GM19438 (cell line): ENCODE measurements around the gene SCNN1B.
"Not testable (repeated sequence)": the region's sequence is repeated elsewhere in the genome, so short reads cannot be mapped to it uniquely, and the experiment has no call there.

Source experiments
- ATAC-seq: cut with Tn5 transposase; IDR thresholded peaks from one replicate; pipeline ENCODE4 v1.9.1; 2021; ENCODE audit warnings: low read depth; ENCODE audit not compliant: unreplicated experiment

SCNN1B gene

DNA sequence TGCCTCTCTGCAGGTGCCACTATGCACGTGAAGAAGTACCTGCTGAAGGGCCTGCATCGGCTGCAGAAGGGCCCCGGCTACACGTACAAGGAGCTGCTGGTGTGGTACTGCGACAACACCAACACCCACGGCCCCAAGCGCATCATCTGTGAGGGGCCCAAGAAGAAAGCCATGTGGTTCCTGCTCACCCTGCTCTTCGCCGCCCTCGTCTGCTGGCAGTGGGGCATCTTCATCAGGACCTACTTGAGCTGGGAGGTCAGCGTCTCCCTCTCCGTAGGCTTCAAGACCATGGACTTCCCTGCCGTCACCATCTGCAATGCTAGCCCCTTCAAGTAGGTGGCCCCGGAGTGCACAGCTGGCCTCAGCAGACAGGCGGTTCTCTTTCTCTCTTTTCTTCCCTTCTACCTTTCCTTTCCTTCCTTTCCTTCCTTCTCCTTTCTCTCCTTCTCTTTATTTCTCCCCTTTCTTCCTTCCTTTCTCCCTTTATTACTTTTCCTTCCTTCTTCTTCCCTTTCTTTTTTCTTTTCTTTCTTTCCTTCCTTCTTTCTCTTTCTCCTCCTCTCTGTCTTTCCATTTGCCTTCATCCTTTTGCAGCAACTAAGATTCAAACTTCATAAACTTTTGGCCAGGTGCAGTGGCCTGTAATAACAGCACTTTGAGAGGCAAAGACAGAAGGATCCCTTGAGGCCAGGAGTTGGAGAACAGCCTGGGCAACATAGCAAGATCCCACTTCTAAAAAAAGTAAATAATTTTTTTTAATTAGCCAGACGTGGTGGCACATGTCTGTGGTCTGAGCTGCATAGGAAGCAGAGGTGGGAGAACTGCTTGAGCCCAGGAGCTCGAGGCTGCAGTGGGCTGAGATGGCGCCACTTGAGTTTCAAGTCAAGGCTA, 46.7 kb downstream of the SCNN1B start:
- ATAC-seq: no peak

DNA sequence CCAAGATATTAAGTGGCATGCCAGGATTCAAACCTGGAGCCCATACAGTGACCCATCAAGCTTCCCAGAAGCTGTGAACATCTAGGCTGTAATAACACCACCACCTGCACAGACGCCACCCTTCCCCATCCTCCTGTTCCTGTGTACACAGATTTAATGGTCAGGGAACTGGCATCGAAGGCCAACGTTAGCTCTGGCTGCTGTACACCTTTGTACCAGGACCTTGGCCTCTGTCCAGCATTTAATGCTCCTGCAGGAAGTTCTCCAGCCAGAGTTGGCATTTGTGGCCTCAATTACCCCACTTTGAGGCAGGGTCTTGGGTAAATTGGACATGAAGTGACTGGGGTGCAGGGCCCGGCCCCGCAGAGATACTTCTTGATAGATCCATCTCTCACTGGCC, 49.3 kb downstream of the SCNN1B start:
- no peak for ATAC-seq

DNA sequence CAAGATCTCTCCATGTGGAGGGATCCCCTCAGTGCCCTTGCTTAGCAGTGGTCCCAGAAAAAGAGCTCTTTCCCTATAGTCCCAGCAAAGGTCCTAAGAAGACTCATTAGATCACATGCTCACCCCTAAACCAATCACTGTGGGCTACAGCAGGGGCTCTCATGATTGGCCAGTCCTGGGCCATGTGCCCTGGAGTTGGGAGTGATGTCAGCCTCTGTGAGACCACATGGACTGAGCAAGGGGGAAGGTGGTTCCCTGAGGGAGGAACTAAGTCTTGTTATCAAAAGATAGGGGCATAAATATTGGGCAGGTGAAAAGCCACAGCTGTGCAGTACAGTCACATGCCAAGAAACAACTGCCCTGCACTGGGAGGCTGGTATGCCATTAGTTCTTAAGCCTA, 51.3 kb downstream of the SCNN1B start:
- ATAC-seq: no peak

DNA sequence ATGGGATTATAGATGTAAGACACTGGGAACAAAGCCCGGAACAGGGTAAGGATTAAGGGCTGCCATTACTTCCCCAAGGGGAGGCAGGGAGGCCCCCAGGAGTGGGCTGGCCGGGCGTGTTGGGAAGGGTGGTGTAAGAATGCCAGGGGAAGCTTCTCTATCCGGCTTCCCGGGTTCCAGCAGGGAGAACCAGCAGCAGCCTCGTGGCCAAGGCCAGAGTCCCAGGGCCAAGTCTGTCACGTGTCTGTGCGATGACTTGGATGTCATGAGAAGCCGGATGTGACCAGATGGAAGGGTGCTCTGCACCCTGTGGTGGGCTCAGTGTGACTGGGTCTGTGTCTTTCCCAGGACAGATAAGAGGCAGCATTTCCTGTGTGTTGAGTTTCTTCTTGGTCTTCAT, 52.1 kb downstream of the SCNN1B start:
- ATAC-seq: no peak

DNA sequence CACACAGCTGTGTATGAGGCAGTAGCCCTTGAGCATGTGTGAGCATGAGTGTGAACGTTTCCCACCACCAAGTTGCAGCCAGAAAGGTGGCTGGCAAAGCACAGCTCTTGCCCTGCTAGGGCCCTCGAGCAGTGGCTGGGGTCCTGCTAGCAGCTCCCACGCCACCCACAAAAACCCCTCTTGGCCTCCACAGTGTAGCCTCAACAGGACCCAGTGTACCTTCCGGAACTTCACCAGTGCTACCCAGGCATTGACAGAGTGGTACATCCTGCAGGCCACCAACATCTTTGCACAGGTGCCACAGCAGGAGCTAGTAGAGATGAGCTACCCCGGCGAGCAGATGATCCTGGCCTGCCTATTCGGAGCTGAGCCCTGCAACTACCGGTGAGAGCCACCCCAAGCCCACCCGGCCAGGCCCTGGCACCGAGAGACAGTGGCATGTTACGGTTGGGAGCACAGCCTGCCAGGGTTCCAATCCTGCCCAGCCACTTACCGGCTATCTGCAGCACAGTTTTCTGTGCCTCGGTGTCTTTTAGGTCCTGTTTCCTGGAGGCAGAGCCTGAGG, 53.1 kb downstream of the SCNN1B start:
- ATAC-seq: no peak

DNA sequence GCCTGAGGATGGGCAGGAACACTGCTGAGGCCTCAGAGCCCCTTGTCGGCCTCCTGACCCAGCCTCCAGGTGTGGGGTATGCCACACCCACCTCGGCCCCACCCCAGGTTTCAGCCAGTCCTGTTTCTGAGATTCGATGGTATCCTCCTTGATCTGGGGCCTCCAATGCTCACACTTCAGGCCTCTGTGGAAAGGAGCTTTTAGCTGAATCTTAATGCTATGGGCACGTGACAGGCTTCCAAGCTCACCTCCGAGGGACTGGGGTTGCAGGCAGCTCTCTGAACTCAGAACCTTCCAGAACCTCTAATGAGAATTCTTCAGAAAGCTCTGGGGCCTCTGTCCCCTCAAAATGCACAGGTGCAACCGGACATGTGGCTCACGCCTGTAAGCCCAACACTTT, 54.8 kb downstream of the SCNN1B start:
- ATAC-seq: no peak

DNA sequence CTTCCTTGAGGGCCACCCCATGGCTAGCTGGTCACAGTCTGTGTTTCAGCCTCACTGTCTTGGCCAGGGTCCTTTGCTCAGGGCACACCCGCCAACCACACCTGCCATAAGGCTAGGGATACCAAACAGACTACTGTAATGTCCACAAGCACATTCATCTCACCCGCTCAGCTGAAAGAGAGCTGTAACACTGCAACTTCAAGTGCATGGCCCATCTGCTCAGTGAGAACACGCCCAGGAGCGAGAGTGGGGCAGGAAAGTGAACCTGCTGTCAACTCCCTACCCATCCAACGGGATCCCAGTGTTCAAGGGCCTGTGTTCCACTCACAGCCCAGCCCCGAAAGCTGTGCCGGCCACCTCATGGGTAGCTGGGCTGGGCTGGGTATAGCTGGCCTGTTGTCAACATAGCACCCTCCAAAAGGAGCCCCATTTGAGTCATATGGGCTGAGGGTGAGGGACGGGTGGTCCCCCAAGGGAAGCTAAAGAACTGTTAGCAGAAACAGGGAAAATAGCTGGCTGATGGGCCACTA, 55.7 kb downstream of the SCNN1B start:
- ATAC-seq: no peak

DNA sequence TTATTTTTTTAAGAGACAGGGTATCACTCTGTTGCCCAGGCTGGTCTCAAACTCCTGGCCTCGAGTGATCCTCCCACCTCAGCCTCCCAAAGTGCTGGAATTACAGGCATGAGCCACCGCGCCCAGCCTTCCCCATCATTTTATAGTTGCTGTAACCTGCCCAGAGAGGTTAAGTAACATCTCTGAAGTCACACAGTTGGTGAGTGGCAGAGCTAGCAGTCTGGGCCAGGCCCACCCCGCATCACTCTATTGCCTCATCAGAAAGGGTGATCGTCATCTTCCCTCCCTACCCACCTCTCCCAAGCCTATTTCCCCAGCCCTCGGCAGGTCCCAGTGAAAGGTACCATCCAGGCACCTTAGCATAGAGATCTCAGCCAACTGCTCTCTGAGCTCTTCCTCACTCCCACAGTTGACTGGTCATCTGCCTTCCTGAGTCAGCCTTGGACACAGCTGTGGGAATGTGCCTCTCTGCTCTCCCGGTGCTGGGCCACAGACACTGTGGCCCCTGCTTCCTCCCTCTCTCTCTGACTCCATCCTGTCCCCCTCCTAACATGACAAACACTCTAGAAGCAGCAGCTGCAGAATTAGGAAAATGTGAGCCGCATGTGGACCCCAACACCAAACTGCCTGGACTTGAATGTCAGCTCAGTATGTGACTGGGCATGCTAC, 57.1 kb downstream of the SCNN1B start:
- ATAC-seq: no peak

DNA sequence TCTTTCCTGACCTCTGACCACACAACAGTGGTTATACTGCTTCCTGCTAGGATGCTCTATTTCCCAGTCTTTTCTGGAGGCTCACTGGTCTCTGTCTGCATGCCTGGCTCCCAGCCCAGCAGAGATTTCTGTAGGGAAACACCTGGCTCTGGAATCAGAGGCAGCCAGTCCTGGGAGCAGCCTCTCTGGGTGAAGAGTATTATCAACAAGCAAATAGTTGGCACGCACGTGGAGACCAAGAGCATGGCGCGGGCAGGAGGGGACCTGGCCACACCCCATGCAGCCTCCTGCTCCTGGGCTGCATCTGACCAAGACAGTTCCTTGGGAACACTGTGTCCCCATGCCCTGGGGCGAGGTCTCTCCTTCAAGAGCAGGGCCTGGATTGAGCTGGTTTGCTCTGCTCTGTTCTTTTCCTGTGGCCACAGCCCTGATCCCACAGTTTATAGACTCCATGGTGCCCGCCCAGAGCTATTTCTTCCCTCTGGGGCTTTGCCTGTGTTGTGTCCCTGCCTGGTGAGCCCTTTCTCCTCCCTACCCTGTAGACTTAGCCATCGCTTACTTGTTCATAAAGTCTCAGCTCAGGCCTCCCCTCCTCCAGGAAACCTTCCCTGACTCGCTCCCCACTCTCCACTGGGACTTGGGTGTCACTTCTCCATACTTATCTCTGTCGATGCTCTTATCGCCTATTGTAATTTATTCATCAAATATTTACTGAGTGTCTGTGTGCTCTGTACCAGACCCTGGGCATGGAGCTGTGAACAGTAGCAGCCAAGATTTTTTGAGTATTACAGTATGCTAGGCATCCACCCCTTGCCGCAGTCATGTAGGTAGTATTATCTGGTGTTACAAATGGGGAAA, 60.6 kb downstream of the SCNN1B start:
- no peak for ATAC-seq

DNA sequence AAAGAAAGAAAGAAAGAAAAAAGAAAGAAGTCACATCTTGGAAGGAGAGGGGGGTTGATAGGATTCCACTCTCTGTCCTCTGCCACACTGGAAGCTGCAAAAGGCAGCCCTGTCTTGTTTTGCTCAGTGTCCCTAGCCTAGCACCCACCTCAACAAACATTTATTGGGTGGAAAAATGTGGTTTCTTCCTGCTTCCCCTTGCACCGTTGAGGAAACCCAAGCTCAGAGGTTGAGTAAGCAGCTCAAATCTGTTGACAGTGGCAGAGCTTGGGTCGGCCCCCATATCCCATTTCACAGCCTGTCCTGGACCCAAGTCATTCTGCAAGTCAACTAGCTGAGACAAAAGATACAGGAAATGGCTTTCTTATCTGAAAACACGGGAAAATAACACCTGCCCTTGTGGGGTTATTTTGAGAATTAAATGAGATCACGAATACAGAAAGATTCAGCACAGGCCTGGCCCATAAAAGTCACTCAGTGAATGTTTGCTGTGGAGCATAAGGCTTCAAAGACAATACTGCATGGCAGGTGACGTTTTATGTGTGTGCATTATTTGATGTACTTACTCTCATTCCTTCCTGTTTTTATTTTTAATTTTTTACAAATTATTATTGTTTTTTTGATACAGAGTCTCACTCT, 63.6 kb downstream of the SCNN1B start:
- ATAC-seq: no peak

DNA sequence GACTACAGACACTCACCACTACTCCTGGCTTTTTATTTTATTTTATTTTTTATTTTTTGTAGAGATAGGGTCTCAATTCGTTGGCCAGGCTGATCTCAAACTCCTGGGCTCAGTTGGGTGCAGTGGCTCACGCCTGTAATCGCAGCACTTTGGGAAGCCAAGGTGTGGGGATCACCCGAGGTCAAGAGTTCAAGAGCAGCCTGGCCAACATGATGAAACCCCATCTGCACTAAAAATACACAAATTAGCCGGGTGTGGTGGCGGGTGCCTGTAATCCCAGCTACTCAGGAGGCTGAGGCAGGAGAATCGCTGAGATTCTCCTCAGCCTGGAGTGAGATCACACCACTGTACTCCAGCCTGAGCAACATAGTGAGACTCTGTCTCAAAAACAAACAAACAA, 64.2 kb downstream of the SCNN1B start:
- not testable (repeated sequence) for ATAC-seq

DNA sequence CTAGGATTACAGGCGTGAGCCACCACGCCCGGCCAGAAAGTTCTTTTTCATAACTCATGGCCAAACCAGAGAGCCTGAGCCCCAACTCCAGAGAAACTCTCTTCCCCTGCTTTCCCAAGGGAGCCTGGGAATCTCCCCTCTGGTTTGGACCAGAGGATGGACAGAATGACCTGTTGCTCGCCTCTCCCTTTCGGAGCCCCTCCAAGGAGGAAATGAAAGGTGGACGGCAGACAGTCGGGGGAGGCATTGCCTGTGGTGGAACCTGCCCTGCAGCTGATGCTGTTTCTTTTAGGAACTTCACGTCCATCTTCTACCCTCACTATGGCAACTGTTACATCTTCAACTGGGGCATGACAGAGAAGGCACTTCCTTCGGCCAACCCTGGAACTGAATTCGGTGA, 65.5 kb downstream of the SCNN1B start:
- no peak for ATAC-seq

DNA sequence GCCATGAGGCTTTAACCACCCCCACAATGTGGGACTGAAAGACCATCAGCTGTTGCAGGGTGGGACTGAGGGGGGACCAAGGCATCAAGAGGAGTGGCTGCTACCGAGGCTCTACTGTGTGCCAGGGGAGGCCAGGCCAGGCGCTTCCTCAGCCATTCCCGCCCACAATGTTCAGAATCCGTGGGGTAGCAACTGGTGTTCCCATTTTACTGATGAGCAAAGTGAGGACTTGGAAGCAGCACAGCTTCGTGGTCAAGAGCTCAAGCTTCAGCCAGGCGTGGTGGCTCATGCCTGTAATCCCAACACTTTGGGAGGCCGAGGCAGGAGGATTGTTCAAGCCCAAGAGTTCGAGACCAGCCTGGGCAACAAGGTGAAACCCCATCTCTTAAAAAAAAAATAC, 65.9 kb downstream of the SCNN1B start:
- no peak for ATAC-seq

DNA sequence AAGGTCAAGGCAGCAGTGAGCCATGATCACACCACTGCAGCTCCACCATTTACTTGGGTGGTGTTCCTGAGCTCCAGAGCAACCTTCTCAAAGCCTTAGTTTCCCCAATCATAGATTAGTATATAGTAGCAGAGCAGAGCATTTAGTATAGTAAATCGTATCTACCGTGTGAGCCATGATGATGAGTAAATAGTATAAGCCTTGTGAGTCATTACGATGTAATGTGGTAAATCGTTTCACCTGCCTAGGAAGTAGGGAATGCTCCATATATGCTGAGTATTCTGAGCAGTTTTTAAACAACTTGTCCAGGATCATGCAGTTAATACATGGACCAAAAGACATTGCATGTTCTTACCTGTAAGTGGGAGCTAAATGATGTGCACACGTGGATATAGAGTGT, 66.4 kb downstream of the SCNN1B start:
- ATAC-seq: no peak

DNA sequence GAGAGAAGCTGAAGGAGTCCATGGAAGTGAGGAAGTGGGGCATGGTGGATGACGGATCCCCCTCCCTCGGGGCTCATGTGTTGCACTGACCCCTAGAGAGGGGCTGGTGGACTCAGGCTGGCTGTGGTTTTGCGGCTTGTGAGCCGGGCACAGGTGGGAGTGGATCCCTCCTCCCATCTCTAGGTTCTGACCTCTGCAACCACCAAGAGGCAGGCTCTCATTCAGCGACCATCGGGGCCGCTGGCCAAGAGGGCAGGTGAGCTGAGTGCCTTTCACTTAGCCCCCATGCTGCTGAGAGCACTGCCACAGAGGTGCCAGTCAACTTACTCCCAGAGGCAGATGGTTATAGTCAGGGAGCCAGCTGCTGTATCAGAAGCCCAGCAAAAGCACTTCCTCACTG, 67.3 kb downstream of the SCNN1B start:
- no peak for ATAC-seq

DNA sequence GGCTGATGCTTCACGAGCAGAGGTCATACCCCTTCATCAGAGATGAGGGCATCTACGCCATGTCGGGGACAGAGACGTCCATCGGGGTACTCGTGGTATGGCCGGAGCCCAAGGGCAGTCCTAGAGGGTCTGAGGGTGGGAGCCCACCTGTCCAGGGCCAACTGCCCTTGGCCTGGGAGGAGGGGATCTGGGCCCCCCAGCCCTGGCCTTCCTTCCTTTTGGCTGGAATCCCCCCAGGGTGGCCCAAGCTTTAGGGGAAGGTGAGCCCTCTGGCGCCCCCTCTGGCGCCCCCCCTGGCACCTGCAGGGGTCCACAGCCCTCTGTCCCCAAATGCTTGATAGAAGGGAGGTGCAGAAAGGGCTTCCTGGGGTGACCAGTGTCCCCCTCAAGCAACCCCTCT, 69.3 kb downstream of the SCNN1B start:
- ATAC-seq: no peak

DNA sequence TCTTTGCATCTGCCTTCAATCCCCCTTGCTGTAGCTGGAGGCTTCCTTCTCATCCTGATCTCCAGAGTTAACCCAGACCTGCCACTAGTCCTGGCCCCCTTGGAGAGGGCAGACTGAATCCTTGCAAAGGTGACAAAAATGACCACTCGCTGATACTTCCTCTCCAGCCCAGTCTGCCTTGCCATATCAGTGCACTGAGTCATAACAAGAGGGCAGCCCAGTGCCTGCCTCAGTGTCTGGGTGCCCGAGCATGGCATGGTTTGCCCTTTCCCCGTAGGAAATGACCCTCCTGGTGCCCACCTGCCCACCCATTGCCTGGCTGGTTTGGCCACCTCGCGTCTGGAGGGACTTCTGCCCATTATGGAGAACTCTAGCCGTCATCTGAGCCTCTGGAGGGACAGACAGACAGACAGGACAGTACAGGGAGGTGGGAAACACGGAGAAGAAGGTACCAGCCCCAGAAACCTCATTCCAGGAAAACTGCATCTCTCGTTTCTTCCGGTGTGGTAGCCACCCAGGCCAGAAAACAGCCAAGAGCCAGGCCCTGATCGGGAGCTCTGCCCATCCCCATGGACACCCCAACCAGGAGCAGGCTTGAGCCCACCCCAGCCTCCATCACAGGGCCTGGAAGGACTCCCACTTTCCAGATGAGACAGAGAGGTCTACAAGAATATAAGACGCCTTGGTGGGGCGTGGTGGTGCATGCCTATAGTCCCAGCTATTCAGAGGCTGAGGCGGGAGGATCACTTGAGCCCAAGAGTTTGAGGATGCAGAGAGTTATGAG, 71.5 kb downstream of the SCNN1B start:
- no peak for ATAC-seq

DNA sequence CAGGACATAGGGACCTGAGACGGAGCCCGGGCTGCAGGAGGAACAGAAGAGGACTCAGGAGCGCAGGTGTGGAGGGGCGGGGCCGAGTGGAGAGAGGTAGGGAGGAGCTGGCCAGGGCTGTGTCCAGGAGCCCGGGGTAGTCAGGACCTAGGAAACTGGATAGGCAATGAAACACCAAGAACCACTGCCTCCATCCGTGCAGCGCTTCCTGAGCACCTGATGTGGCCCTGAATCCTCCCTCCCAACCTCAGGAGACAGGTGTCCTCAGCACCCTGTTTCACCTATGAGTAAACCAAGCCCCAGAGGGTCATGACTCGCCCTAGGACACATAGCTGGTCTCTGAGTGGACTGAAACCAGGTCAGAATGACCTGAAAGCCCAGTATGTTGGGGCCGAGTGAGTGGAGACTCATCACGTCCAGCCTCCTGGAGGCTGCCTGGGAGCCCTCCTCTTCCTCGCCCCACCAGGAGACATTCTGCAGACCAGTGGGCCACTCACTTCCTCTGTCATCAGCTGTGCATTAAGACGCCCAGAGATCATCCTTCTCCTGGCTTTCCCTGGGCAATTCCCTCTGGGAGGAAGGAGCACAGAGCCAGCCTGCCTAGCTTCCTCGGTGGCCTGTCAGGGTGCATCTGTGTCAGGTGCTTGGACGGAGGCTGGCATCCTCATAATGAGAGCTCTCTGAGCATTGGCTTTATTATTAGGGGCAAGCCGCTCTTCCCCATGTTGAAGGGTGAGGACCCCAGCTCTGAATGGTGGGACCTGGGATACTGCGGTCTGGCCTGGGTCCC, 72.8 kb downstream of the SCNN1B start:
- no peak for ATAC-seq

DNA sequence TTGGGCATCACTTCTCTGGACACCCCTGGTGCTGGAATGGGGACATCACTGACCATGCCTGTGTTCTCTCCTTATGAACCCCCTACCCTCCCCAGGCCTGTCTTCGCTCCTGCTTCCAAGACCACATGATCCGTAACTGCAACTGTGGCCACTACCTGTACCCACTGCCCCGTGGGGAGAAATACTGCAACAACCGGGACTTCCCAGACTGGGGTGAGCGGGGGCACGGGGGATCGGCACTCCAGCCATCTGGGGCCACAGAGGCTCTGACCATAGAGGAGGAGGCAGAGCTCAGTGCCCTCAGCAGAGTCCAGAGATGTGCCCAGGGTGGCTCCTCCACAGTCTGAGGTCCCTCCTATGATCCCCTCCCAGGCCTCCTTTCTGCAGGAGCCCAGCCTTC, 73.5 kb downstream of the SCNN1B start:
- no peak for ATAC-seq
